Measurements from ENCODE around the gene YBX2.

YBX2 gene

DNA sequence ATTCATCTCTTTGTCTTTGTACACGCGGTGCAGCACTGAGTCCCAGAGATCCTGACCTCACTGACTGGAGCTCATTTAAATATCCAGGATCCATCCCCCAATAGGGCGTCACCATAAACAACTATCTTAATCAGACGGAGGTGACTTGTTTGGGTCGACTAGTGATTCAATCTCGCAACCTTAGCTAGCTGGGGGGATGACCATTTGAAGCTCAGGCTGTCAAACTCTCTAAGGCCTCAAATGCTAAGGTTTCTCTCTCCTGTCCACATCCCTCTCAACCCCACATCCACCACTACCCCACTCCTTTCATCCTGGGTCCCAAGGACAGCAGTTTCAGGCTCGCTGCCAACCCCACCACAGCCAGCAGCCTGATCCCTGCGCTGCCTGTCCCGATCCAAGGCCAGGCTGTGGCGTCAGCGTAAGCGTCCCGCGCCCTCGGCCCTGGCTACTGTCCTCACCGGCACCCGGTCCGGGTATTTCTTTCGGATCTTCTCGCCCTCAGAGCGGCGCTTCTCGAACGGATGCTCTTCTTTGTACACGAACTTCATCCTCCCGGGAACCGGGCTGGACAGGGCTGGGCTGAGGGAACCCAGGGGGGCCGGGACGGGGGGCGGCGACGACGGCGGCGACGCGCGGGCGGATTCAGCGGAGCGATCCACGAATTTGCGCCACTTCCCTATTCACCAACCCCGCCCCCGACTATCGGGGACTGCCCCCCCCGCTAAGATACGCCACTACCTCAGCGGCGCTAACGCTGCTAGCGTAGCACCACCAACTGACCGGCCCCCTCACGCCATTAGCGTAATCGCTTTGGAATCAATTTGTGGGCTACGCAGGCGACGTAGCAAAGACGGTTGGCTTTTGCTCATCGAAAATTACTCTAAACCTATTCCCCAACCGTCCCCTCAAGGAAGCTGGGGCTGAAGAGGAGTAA lies 52.4 kb downstream of the YBX2 start, which contains the start of gene GABARAP:
GABARAP (minus strand) TSS at position 667 of the 934 bp plus-strand sequence; CDS start at position 548, 119 bp downstream.
- Histone ChIP-seq H3K4ac (ENCODE audit: low read depth in 1 of 2, low read length in 2 of 2) (peak within 1 kb of the TSS; percentile 79 to 97), H3K23ac (ENCODE audit: low read length in 2 of 2) (peak within 1 kb of the TSS in 1 of 2 experiments; percentile 97), H2AFZ (ENCODE audit: low read depth, low read length) (peak within 1 kb of the TSS; percentile 78), H2BK15ac (ENCODE audit: low read depth, poor library complexity, severe bottlenecking) (peak within 1 kb of the TSS; percentile 99), H3K14ac (ENCODE audit: low read length in 2 of 2) (peak within 1 kb of the TSS in 1 of 2 experiments; percentile 100), H3K4me1 (ENCODE audit: control insufficient read depth, insufficient read depth, low read depth, low read length) (peaks cover 15% of the 10 kb centered on the region), H2BK120ac (ENCODE audit: low read depth, low read length) (peak within 1 kb of the TSS; percentile 21), H2BK5ac (ENCODE audit: low read depth, low read length, poor library complexity, severe bottlenecking) (peak within 1 kb of the TSS; percentile 53), H3K18ac (ENCODE audit: low read depth in 1 of 2, low read length in 2 of 2) (peak within 1 kb of the TSS; percentile 90 to 99), H3K4me2 (ENCODE audit: low read length, poor library complexity, severe bottlenecking) (peak within 1 kb of the TSS; percentile 92), H3K27me3 (ENCODE audit: control insufficient read depth in 1 of 2, insufficient read depth in 1 of 2, low read length in 2 of 2) (no peaks in the 10 kb centered on the region), H3K36me3 (ENCODE audit: control insufficient read depth in 1 of 2, insufficient read depth in 2 of 2, low read depth in 1 of 2, low read length in 2 of 2) (peaks cover 32 to 47% of the 10 kb centered on the region in 2 experiments), H2BK12ac (ENCODE audit: low read length in 2 of 2) (peak within 1 kb of the TSS; percentile 65 to 91), H3K79me1 (replicated peaks; ENCODE audit: low read length, poor library complexity, severe bottlenecking) (peaks cover 14% of the 10 kb centered on the region), H3K27ac (ENCODE audit: low read length, poor library complexity, severe bottlenecking) (peak within 1 kb of the TSS; percentile 98), H3K9me3 (ENCODE audit: control insufficient read depth, low read length) (no peaks in the 10 kb centered on the region), H4K8ac (ENCODE audit: low read length) (peak within 1 kb of the TSS; percentile 95), H3K4me3 (ENCODE audit: insufficient read depth in 1 of 2, low read depth in 1 of 2, low read length in 2 of 2) (peak within 1 kb of the TSS; percentile 89 to 98), H2AK5ac (ENCODE audit: low read length, severe bottlenecking) (peak within 1 kb of the TSS; percentile 78), H3K9ac (ENCODE audit: low read length) (peak within 1 kb of the TSS; percentile 97), H4K91ac (ENCODE audit: low read length) (peak within 1 kb of the TSS; percentile 98)
- peak; percentile 95 for DNase-seq
- under 1% methylated on average over 53 of the region's 62 CpGs for WGBS

DNA sequence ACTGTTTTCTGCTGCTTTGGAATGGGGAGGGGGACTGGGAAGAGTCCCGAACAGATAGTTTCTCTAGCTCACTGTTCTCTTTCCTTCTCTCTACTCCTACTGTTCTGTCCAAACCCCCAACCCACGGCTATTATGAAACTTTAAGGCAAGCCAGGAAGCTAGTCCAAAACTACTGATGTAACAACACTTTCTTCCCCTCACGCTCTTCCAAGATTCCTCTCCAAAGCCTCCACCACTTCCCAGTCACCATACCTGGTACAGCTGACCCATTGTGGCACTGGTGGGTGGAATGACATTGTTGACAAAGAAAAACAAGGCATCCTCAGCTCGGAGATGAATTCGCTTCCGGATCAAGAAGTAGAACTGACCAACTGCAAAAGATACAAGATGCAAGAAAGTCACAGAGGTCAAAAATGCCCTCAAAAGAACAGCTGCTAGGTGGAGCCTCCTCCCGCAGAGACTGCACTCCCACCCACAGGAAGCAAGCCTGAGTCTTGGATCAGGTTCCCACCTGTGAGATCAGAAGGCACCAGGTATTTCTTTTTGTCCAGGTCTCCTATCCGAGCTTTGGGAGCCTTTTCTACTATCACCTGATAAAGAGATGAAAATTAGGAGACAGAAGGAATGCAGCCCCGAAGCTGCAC lies 53.2 kb downstream of the YBX2 start:
- peak overlapping the region; percentile 92 for H3K4me2 ChIP-seq (ENCODE audit: low read length, poor library complexity, severe bottlenecking)
- H4K91ac ChIP-seq (ENCODE audit: low read length) = no peak overlapping the region
- no peak overlapping the region for H2BK5ac ChIP-seq (ENCODE audit: low read depth, low read length, poor library complexity, severe bottlenecking)
- H3K4me1 ChIP-seq (ENCODE audit: control insufficient read depth, insufficient read depth, low read depth, low read length) = peaks cover 21% of the 10 kb centered on the region
- H3K14ac ChIP-seq (ENCODE audit: low read length in 2 of 2) = peak overlapping the region in 1 of 2 experiments; percentile 64
- H3K9me3 ChIP-seq (ENCODE audit: control insufficient read depth, low read length) = no peaks in the 10 kb centered on the region
- peak overlapping the region; percentile 97 for H3K9ac ChIP-seq (ENCODE audit: low read length)
- H3K79me1 ChIP-seq (replicated peaks; ENCODE audit: low read length, poor library complexity, severe bottlenecking) = peaks cover 13% of the 10 kb centered on the region
- H3K27me3 ChIP-seq (ENCODE audit: control insufficient read depth in 1 of 2, insufficient read depth in 1 of 2, low read length in 2 of 2) = no peaks in the 10 kb centered on the region
- peaks cover 34 to 47% of the 10 kb centered on the region in 2 experiments for H3K36me3 ChIP-seq (ENCODE audit: control insufficient read depth in 1 of 2, insufficient read depth in 2 of 2, low read depth in 1 of 2, low read length in 2 of 2)
- H3K27ac ChIP-seq (ENCODE audit: low read length, poor library complexity, severe bottlenecking) = peak overlapping the region; percentile 98
- H3K4me3 ChIP-seq (ENCODE audit: insufficient read depth in 1 of 2, low read depth in 1 of 2, low read length in 2 of 2) = peak overlapping the region; percentile 89 to 98
- no peak overlapping the region for H2BK15ac ChIP-seq (ENCODE audit: low read depth, poor library complexity, severe bottlenecking)
- peak overlapping the region in 1 of 2 experiments; percentile 84 for H3K23ac ChIP-seq (ENCODE audit: low read length in 2 of 2)
- H3K18ac ChIP-seq (ENCODE audit: low read depth in 1 of 2, low read length in 2 of 2) = peak overlapping the region in 1 of 2 experiments; percentile 58
- 49% methylated on average over 8 of the region's 9 CpGs for WGBS
- no peak overlapping the region for H4K8ac ChIP-seq (ENCODE audit: low read length)
- H2AK5ac ChIP-seq (ENCODE audit: low read length, severe bottlenecking) = peak overlapping the region; percentile 78
- DNase-seq = no peak
- no peak overlapping the region for H2AFZ ChIP-seq (ENCODE audit: low read depth, low read length)
- peak overlapping the region in 1 of 2 experiments; percentile 89 for H3K4ac ChIP-seq (ENCODE audit: low read depth in 1 of 2, low read length in 2 of 2)
- H2BK120ac ChIP-seq (ENCODE audit: low read depth, low read length) = no peak overlapping the region
- H2BK12ac ChIP-seq (ENCODE audit: low read length in 2 of 2) = no peak overlapping the region

DNA sequence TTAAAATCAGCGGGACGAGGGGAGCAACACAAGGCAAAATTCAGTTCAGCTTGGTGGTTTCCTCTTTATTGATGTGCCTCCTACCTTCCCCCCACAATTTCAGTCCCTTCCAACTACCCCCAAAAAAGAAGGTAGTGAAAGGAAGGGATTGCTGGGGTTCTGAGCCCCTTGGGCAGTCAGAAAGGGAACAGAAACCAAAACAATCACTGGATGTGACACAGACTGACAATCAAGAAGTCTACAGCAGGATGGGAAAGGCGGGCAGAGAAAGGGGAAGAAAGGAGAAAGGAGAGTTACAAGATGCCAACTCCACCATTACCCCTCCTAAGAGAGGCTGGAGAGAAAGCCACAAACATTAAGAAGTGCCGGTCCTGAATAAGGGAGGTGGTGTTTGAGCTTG lies 54.1 kb downstream of the YBX2 start:
- Histone ChIP-seq H4K8ac (ENCODE audit: low read length) (no peak overlapping the region), H3K27me3 (ENCODE audit: control insufficient read depth in 1 of 2, insufficient read depth in 1 of 2, low read length in 2 of 2) (no peaks in the 10 kb centered on the region), H3K4me3 (ENCODE audit: insufficient read depth in 1 of 2, low read depth in 1 of 2, low read length in 2 of 2) (peak overlapping the region in 1 of 2 experiments; percentile 89), H2BK15ac (ENCODE audit: low read depth, poor library complexity, severe bottlenecking) (no peak overlapping the region), H3K18ac (ENCODE audit: low read depth in 1 of 2, low read length in 2 of 2) (no peak overlapping the region), H3K9me3 (ENCODE audit: control insufficient read depth, low read length) (no peaks in the 10 kb centered on the region), H3K23ac (ENCODE audit: low read length in 2 of 2) (no peak overlapping the region), H2BK120ac (ENCODE audit: low read depth, low read length) (no peak overlapping the region), H3K36me3 (ENCODE audit: control insufficient read depth in 1 of 2, insufficient read depth in 2 of 2, low read depth in 1 of 2, low read length in 2 of 2) (peaks cover 37 to 49% of the 10 kb centered on the region in 2 experiments), H3K79me1 (replicated peaks; ENCODE audit: low read length, poor library complexity, severe bottlenecking) (peaks cover 9% of the 10 kb centered on the region), H2BK12ac (ENCODE audit: low read length in 2 of 2) (no peak overlapping the region), H3K14ac (ENCODE audit: low read length in 2 of 2) (no peak overlapping the region), H4K91ac (ENCODE audit: low read length) (no peak overlapping the region), H3K4me1 (ENCODE audit: control insufficient read depth, insufficient read depth, low read depth, low read length) (peaks cover 30% of the 10 kb centered on the region), H3K4me2 (ENCODE audit: low read length, poor library complexity, severe bottlenecking) (peak overlapping the region; percentile 59), H2AK5ac (ENCODE audit: low read length, severe bottlenecking) (peak overlapping the region; percentile 60), H2BK5ac (ENCODE audit: low read depth, low read length, poor library complexity, severe bottlenecking) (no peak overlapping the region), H3K4ac (ENCODE audit: low read depth in 1 of 2, low read length in 2 of 2) (no peak overlapping the region), H3K27ac (ENCODE audit: low read length, poor library complexity, severe bottlenecking) (no peak overlapping the region), H3K9ac (ENCODE audit: low read length) (peak overlapping the region; percentile 97), H2AFZ (ENCODE audit: low read depth, low read length) (no peak overlapping the region)
- DNase-seq = no peak
- WGBS = 72% methylated on average over 4 of the region's 4 CpGs

All from mesenchymal stem cell (in vitro differentiated cells and primary cell).